SW 1271 (cell line): ENCODE data around the gene PITPNM3.
"Not testable (repeated sequence)": the region's sequence is repeated elsewhere in the genome, so short reads cannot be mapped to it uniquely, and the experiment has no call there.

Experiments used
- DNase-seq, 2 experiments: peaks; one replicate each; lab custom pipeline; 2025; lab: John Stamatoyannopoulos, UW

PITPNM3 gene

GRCh38 chr17:6574687-6575595 lies 18.6 kb upstream of the PITPNM3 start:
- no peak for DNase-seq

GRCh38 chr17:6573982-6574686 lies 17.8 kb upstream of the PITPNM3 start:
- no peak for DNase-seq

GRCh38 chr17:6573495-6573894 lies 17.1 kb upstream of the PITPNM3 start:
- not testable (repeated sequence) for DNase-seq

- DNase-seq = no peak
Observed at GRCh38 chr17:6572972-6573370, 16.6 kb upstream of the PITPNM3 start.

- DNase-seq = no peak
Observed at GRCh38 chr17:6571452-6571781, 15.1 kb upstream of the PITPNM3 start.

GRCh38 chr17:6570731-6571451 lies 14.5 kb upstream of the PITPNM3 start:
- DNase-seq = no peak

GRCh38 chr17:6569370-6570285 lies 13.3 kb upstream of the PITPNM3 start:
- DNase-seq = no peak

- DNase-seq = no peak
Observed at GRCh38 chr17:6568184-6568758, 11.9 kb upstream of the PITPNM3 start.

- no peak for DNase-seq
Observed at GRCh38 chr17:6567528-6568183, 11.3 kb upstream of the PITPNM3 start.

- no peak for DNase-seq
Observed at GRCh38 chr17:6561446-6561845, 5.1 kb upstream of the PITPNM3 start.

GRCh38 chr17:6560496-6560895 lies 4.1 kb upstream of the PITPNM3 start:
- DNase-seq = no peak

GRCh38 chr17:6559753-6560215 lies 3.4 kb upstream of the PITPNM3 start:
- DNase-seq = no peak

- no peak for DNase-seq
Observed at GRCh38 chr17:6558932-6559752, 2.8 kb upstream of the PITPNM3 start.

- no peak for DNase-seq
Observed at GRCh38 chr17:6558276-6558675, 1.9 kb upstream of the PITPNM3 start.

- DNase-seq = no peak
Observed at GRCh38 chr17:6557040-6557438, 684 bp upstream of the PITPNM3 start.

GRCh38 chr17:6555331-6556120 lies 829 bp downstream of the PITPNM3 start:
- DNase-seq = no peak

- no peak for DNase-seq
Observed at GRCh38 chr17:6554871-6555330, 1.5 kb downstream of the PITPNM3 start.

- DNase-seq = no peak
Observed at GRCh38 chr17:6554342-6554741, 2.0 kb downstream of the PITPNM3 start.
